SK-N-SH (cell line): ENCODE data around the gene ZNF236. TPM values are rescaled to one million over a fixed set of nuclear protein-coding genes. Genes with fewer than 3 reads are reported as not detected.

Experiments used
- CTCF ChIA-PET: fragments of 300-600, 350-600 bp; formaldehyde crosslinking; extraction: SDS; loops from one replicate; lab custom pipeline; 2021; lab: Yijun Ruan, JAX
- POLR2A ChIA-PET: fragments of 350-600 bp; sonication (Branson Sonifier 250); formaldehyde crosslinking; extraction: SDS; loops from one replicate; lab custom pipeline; 2020; ENCODE audit warnings: antibody characterized with exemption, inconsistent platforms; lab: Yijun Ruan, JAX
- DNase-seq: peaks from one replicate; pipeline ENCODE4 v3.0.0; 2012
- H2AFZ ChIP-seq: fragments of 200-600 bp; sonication (generic); 2 replicates; pipeline ENCODE4 v1.8.1; 2016; ENCODE audit warnings: antibody characterized with exemption, mild to moderate bottlenecking, low read depth
- H3F3A ChIP-seq: fragments of 200-600 bp; sonication (generic); replicated peaks from 2 replicates; pipeline ENCODE3; 2016; ENCODE audit warnings: antibody characterized with exemption, mild to moderate bottlenecking; ENCODE audit not compliant: insufficient read depth
- H3K27ac ChIP-seq, 2 experiments: fragments of 200-500 bp in 1 of 2; fragments of 200-600 bp in 1 of 2; sonication (Bioruptor generic) in 1 of 2; sonication (generic), shearing (Covaris generic) in 1 of 2; 2 replicates each; pipeline versions ENCODE4 v1.5.1 to v1.6.1; 2014 to 2016; ENCODE audit warnings: low read depth in 2 of 2, inconsistent platforms in 1 of 2, low read length in 1 of 2, mild to moderate bottlenecking in 1 of 2, mixed read lengths in 1 of 2
- H3K27me3 ChIP-seq: fragments of 200-600 bp; sonication (generic), shearing (Covaris generic); 2 replicates; pipeline ENCODE4 v1.6.1; 2016; ENCODE audit warnings: mixed run types; ENCODE audit not compliant: insufficient read depth
- H3K36me3 ChIP-seq, 2 experiments: fragments of 200-500 bp in 1 of 2; fragments of 200-600 bp in 1 of 2; sonication (Bioruptor generic) in 1 of 2; sonication (generic) in 1 of 2; replicated peaks in 1 of 2; 2 replicates each; pipeline versions ENCODE3 to v1.5.1; 2014 to 2016; ENCODE audit warnings: low read length in 1 of 2, mild to moderate bottlenecking in 1 of 2; ENCODE audit not compliant: insufficient read depth in 2 of 2, control insufficient read depth in 1 of 2
- H3K4me1 ChIP-seq, 2 experiments: fragments of 200-500 bp in 1 of 2; fragments of 200-600 bp in 1 of 2; sonication (Bioruptor generic) in 1 of 2; sonication (generic), shearing (Covaris generic) in 1 of 2; 2 replicates each; pipeline versions ENCODE4 v1.5.1 to v1.6.1; 2014 to 2016; ENCODE audit warnings: low read depth in 1 of 2, low read length in 1 of 2, mixed run types in 1 of 2; ENCODE audit not compliant: insufficient read depth in 2 of 2, control insufficient read depth in 1 of 2
- H3K4me2 ChIP-seq: fragments of 200-600 bp; sonication (generic), shearing (Covaris generic); 2 replicates; pipeline ENCODE4 v1.6.1; 2017; ENCODE audit warnings: mixed run types
- H3K4me3 ChIP-seq, 2 experiments: fragments of 200-500 bp in 1 of 2; fragments of 200-600 bp in 1 of 2; sonication (Bioruptor generic) in 1 of 2; sonication (generic), shearing (Covaris generic) in 1 of 2; 2 replicates each; pipeline versions ENCODE4 v1.5.1 to v1.8.1; 2014 to 2016; ENCODE audit warnings: low read depth in 2 of 2, inconsistent platforms in 1 of 2, low read length in 1 of 2, mild to moderate bottlenecking in 1 of 2, mixed read lengths in 1 of 2, moderate library complexity in 1 of 2
- H3K79me2 ChIP-seq: fragments of 200-600 bp; sonication (generic); 2 replicates; pipeline ENCODE4 v1.8.1; 2017; ENCODE audit warnings: mild to moderate bottlenecking; ENCODE audit not compliant: insufficient read depth
- H3K9ac ChIP-seq: fragments of 200-600 bp; sonication (generic); 2 replicates; pipeline ENCODE4 v1.6.1; 2017; ENCODE audit warnings: mixed run types
- H3K9me2 ChIP-seq: fragments of 200-600 bp; sonication (generic); 2 replicates; pipeline ENCODE4 v1.6.1; 2017; ENCODE audit warnings: mixed run types
- H3K9me3 ChIP-seq: fragments of 200-600 bp; sonication (generic); 2 replicates; pipeline ENCODE4 v1.6.1; 2017; ENCODE audit warnings: mixed run types, mild to moderate bottlenecking, moderate library complexity
- H4K20me1 ChIP-seq: fragments of 200-600 bp; sonication (generic); 2 replicates; pipeline ENCODE4 v1.6.1; 2017; ENCODE audit warnings: mild to moderate bottlenecking, mixed run types; ENCODE audit not compliant: insufficient read depth
- CTCF ChIP-seq: fragments of 200-600 bp; sonication (generic); IDR thresholded peaks from 2 replicates; pipeline ENCODE4 v1.6.1; 2017; ENCODE audit warnings: antibody characterized with exemption, mild to moderate bottlenecking, moderate library complexity
- EZH2phosphoT487 ChIP-seq: fragments of 200-600 bp; sonication (generic); IDR thresholded peaks from 2 replicates; pipeline ENCODE4 v1.6.1; 2017; ENCODE audit warnings: low read depth, mixed run types, mild to moderate bottlenecking, antibody characterized with exemption, moderate library complexity, borderline replicate concordance
- IRF3 ChIP-seq: fragments of 150-350 bp; IDR thresholded peaks from 2 replicates; pipeline ENCODE4 v1.6.1; 2016; ENCODE audit warnings: mild to moderate bottlenecking, low read depth, low read length
- JUND ChIP-seq: IDR thresholded peaks from 2 replicates; pipeline ENCODE4 v1.4.0; 2012
- MEF2A ChIP-seq: IDR thresholded peaks from 2 replicates; pipeline ENCODE4 v1.4.0; 2012; ENCODE audit warnings: low read depth, borderline replicate concordance
- MXI1 ChIP-seq: IDR thresholded peaks from 2 replicates; pipeline ENCODE4 v1.6.1; 2012; ENCODE audit warnings: mild to moderate bottlenecking, low read depth, low read length, improper control_type of control experiment
- NFIC ChIP-seq: IDR thresholded peaks from 2 replicates; pipeline ENCODE4 v1.4.0; 2012; ENCODE audit warnings: borderline replicate concordance
- PBX3 ChIP-seq: IDR thresholded peaks from 2 replicates; pipeline ENCODE4; 2012
- POLR2AphosphoS5 ChIP-seq: IDR thresholded peaks from 2 replicates; pipeline ENCODE4 v1.6.1; 2012; ENCODE audit warnings: low read depth, low read length
- RAD21 ChIP-seq: IDR thresholded peaks from 2 replicates; pipeline ENCODE4 v1.6.1; 2012; ENCODE audit warnings: mild to moderate bottlenecking, low read length
- REST ChIP-seq: IDR thresholded peaks from 2 replicates; pipeline ENCODE4 v1.6.1; 2012; ENCODE audit warnings: mild to moderate bottlenecking, low read depth, low read length, moderate library complexity
- RFX5 ChIP-seq: IDR thresholded peaks from 2 replicates; pipeline ENCODE4 v1.6.1; 2012; ENCODE audit warnings: mild to moderate bottlenecking, improper control_type of control experiment, low read length
- RXRA ChIP-seq: IDR thresholded peaks from 2 replicates; pipeline ENCODE4 v1.4.0; 2012; ENCODE audit warnings: low read depth, mild to moderate bottlenecking, borderline replicate concordance
- SMC3 ChIP-seq: IDR thresholded peaks from 2 replicates; pipeline ENCODE4 v1.6.1; 2012; ENCODE audit warnings: low read depth, low read length, improper control_type of control experiment
- TEAD4 ChIP-seq: IDR thresholded peaks from 2 replicates; pipeline ENCODE4 v1.4.0; 2012; ENCODE audit warnings: mild to moderate bottlenecking, borderline replicate concordance; ENCODE audit not compliant: insufficient read depth
- USF1 ChIP-seq: IDR thresholded peaks from 2 replicates; pipeline ENCODE4 v1.4.0; 2012; ENCODE audit warnings: low read depth, borderline replicate concordance
- WGBS: methylation state at CpG from one replicate; pipeline ENCODE4 v1.1.6; 2017; ENCODE audit warnings: low lambda C conversion rate; 5-methylcytosine and 5-hydroxymethylcytosine counted together
- polyA plus RNA-seq, 3 experiments: library from polyadenylated mRNA; depleted of rRNA; stranded (reverse); fragments of >200 nt; gene quantifications; 2 replicates each; pipeline ENCODE4 v1.2.3, GENCODE V29; 2012

The ZNF236 gene
- polyA plus RNA-seq, 1 of the 3 experiments (the other 2 are of a cell fraction) = 4.2 TPM

- TF ChIP-seq POLR2AphosphoS5 = no peak
- TF ChIP-seq, all 33 proteins: peak for 0
These were observed 6.2 kb upstream of the ZNF236 start (continued) for GRCh38 chr18:76816127-76816526.

- H3K27ac ChIP-seq = no peak overlapping the region
- no peak for DNase-seq
- WGBS = 96% methylated on average over 17 of the region's 17 CpGs
- H4K20me1 ChIP-seq = 0 out of 2 replicates have a peak, but pooled peaks cover 9% of the 10 kb centered on the region
- H3K4me2 ChIP-seq = no peak overlapping the region
- H3K79me2 ChIP-seq = peaks cover 56% of the 10 kb centered on the region
- H3K9me3 ChIP-seq = no peaks in the 10 kb centered on the region
- H3K4me1 ChIP-seq = peaks cover 2 to 3% of the 10 kb centered on the region in 2 experiments; a peak in 1 of 4 replicates
- H3K4me3 ChIP-seq = no peak overlapping the region
- H3K36me3 ChIP-seq = peaks cover 0 to 13% of the 10 kb centered on the region in 2 experiments
- no peaks in the 10 kb centered on the region for H3F3A ChIP-seq
- TF ChIP-seq SMC3 (no peak), NFIC (no peak), IRF3 (no peak), RAD21 (no peak), CTCF (no peak), TEAD4 (no peak), MXI1 (no peak), MEF2A (no peak), RFX5 (no peak), PBX3 (no peak), RXRA (no peak), JUND (no peak), REST (no peak), USF1 (no peak), EZH2phosphoT487 (no peak)
- TF ChIP-seq, all 33 proteins: peak for 0
- Histone ChIP-seq H3K9me2 (no peaks in the 10 kb centered on the region), H3K27me3 (no peaks in the 10 kb centered on the region), H3K9ac (no peak overlapping the region), H2AFZ (no peak overlapping the region)
- ChIA-PET CTCF (interaction anchor here (0.6 to 6.7 kb wide), 3 partner anchors 15 to 16 kb away, joined by 3 to 55 read pairs (median 42); no protein-coding TSS in a partner anchor), POLR2A (no interaction called here)
These were observed 4.3 kb upstream of the ZNF236 start for GRCh38 chr18:76817888-76818611.
